SH-SY5Y (cell line): Measurements from ENCODE around the gene PLCXD3.

Experiments
- GATA2 ChIP-seq: IDR thresholded peaks from 2 replicates; pipeline ENCODE4 v1.6.1; 2011; ENCODE audit warnings: mild to moderate bottlenecking, low read depth, low read length
- GATA3 ChIP-seq: IDR thresholded peaks from 2 replicates; pipeline ENCODE4 v1.6.1; 2011; ENCODE audit warnings: low read depth, mild to moderate bottlenecking, low read length, moderate library complexity

Gene PLCXD3

DNA sequence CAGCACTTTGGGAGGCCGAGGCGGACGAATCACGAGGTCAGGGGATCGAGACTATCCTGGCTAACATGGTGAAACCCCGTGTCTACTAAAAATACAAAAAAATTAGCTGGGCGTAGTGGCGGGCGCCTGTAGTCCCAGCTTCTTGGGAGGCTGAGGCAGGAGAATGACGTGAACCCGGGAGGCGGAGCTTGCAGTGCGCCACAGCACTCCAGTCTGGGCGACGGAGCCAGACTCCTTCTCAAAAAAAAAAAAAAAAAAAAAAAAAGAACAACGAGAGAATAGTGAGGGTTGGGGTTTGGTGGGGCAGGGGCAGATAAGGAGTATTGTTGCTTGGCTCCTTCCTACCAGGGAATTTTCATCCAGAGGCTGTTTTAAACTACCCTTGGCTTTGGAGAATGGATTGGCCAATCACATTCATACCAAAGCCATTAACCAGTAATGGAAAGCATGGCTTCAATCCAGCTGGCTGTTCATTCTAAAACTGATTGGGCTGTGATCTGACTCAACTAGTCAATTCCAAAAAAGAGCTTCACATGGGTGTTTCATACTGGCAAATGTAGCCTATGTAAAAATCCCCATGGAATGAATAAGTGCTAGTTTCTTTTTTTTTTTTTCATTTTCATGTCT is 64.4 kb downstream of the PLCXD3 start:
- no peak for TF ChIP-seq GATA2

DNA sequence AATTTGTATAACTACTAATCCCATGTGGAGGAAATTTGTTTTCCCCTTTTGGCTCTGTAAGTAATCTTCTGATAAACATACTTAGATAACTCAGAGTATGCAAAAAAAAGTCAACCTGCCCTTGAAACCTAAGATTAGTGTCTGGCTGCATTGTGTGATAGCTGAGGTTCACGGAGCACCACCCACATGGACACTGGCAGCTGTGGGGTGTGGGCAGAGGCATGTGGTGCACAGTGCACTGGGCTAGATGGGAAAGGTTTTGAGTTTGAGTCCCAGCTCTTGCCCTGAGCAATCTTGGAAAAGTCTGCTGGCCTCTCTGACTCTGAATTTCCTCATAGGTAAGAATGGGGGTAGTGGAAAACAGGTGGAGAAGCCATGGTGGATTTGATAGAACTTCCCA is 75.1 kb downstream of the PLCXD3 start:
- TF ChIP-seq GATA3 (no peak), GATA2 (no peak)

DNA sequence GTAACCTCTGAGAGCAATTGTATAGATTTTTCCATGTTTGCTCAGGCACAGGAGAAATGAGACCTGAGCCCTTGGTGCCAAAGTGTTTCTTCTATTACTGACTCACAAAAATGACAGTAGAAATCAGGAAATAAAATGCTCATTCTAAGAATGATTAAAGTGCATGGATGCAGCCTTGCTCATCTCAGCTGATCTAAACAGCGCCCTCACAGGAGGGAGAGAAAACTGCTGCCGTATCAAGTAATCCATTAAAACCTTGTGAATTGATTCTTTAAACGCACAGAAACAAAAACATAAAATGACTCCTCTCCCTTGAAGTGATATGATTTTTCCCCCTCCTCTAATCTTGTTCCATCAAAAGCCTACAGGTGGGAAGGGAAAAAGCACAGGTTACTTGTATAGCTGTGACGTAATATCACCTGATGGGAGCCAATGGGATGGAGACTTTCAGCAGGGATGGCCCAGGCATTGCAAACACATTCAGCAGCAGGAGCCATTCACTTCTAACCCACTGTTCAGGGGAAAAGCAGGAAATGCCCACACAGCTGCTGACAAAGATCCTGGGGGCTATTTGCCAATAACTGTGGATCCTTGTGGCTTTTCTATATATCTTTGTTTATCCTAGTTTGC is 76.7 kb downstream of the PLCXD3 start:
- TF ChIP-seq GATA2 (no peak), GATA3 (no peak)

DNA sequence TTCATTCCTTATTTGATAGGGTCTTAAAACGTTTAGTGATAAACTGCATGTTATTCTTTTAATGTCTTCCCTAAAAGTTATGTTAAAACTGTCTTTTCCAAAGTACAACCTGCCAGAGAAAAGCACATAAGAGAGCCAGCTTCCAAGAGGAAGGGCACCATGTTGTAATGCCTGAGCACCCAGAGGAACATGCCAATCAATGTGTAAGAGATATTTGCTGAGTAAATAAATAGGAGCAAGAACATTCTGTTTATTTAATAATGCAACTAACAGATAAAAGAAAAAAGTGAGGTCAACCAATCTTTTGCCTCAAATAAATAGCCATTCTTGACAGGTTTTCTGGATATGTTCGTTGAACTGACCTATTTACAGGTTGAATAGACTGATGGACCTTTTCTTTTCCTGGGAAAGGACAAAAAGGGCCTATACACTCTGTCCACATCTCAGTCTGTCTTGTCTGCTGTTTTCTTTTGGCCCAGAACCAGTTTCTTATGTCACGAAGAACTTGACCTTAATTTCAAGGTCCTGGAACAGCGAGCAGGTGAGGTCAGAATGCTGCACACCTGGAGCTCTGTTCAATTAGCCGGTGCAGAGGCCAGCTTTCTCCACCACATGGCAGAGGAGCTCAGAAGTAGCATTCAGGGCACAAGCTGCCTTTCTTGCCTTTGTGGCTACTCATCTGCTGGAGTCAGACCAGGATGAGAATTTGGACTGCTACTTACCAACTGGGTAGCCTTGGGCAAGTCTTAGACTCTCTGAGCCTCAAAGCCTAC is 77.7 kb downstream of the PLCXD3 start:
- TF ChIP-seq GATA2 (no peak), GATA3 (no peak)

DNA sequence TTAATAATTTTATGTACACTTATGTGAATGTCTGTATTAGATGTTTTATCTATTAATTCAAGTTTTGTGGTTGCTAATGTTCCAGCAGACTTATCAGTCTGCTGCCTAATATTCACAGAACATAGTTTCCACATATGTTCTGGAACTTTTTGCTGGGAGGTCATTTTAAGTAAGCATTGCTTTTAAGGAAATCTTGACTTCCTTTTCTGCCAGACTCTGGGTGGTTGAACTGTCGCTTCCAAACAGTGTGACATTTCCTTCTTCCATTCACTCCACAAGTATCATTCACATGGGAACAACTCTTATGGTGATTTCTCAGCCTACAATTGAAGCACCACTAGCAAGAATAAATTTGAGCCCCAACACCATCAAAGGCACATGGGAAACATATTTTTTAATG is 82.9 kb downstream of the PLCXD3 start:
- no peak for TF ChIP-seq GATA2
- no peak for TF ChIP-seq GATA3

DNA sequence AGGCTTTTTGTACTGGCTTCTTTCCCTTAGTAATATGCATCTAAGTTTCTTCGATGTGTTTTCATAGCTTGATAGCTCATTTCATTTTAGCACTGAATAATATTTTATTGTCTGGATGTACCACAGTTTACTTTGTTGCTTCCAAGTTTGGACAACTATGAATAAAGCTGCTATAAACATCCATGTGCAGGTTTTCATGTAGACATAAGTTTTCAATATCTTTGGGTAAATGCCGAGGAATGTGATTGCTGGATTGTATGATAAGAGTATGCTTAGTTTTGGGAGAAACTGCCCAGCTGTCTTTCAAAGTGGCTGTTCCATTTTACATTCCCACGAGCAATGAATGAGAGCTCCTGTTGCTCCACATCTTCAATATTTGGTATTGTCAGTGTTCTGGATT is 84.7 kb downstream of the PLCXD3 start:
- TF ChIP-seq GATA3 (no peak), GATA2 (no peak)

DNA sequence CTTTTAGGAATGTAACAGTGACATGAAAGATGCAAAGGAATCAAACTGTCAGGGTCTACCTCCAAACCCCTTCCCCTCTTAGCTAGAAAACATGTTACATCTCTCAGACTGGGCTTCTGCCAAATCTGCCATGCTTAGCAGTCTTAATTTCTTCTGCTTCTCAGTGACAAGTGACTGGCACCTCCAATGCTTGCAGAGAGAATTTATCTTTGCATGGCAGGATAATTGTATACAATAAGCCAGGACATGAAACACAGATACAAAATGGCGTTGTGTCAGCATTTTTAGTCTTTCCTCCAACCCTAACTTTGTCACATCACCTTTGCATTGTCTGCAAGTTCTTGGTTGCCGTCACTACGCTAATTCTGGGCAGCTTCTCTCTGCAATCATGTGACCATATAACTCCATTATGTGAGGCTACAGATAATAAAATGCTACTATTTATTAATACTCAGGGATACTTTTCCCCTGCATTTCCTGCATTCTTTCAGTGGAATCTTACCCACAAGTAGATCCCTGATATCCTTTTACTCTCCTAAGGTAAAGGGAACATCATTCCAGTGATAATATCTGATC is 89.8 kb downstream of the PLCXD3 start:
- no peak for TF ChIP-seq GATA2
- no peak for TF ChIP-seq GATA3

DNA sequence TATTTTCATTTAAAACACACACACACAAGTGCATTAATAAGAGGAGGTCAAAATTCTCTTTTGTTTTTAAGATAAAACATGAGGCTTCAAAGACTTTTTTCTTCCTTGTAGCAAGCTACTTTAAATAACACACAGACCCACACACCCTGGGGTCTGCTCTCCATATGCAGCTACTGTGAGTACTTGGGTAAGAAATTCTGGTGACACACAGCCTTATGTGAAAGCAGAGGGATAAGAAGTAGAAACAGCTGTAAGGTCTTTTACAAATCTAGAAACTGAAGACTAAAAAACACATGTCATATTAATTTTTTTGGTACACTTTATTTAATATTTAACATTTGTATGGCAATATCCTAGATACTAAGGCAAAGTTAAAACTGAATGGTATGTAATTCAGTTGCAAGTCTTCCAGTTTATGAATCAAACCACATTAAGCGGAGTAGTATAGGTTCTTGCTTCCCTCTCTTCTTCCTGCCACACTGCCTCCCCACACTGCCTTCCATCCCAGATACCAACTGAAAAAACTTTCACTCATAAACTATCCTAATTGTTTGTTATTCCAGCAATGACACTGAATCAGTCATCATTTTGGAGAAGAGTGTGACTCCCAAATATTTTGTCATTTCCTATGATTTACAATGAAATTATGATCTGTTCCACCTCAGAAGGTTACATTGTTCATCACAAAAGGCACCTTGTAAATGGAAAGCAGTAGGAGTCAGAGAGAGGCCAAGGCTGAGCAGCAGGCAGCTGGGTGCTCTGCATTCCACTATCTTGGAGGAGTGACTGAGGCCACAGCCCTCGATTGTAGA is 92.0 kb downstream of the PLCXD3 start:
- TF ChIP-seq GATA3 = no peak
- no peak for TF ChIP-seq GATA2

DNA sequence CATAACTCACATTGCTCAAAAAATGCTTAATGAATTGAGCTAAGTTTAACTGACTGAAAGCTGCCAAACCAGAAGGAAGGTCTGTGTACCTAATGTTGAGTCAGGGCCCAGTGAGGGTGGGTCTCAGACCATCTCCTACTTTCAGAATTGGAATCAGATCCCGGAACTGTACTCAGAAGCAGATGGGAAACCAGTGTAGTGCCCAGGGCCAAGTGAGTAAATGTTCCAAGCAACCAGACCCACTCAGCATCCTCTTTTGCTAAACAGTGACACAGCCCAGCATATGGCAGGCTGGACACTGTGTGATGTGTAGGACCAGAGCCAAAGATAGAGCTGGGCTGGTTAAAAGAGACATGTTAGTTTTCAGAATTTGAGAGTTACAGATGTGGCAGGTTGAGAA is 94.1 kb downstream of the PLCXD3 start:
- TF ChIP-seq GATA3 (no peak), GATA2 (no peak)

DNA sequence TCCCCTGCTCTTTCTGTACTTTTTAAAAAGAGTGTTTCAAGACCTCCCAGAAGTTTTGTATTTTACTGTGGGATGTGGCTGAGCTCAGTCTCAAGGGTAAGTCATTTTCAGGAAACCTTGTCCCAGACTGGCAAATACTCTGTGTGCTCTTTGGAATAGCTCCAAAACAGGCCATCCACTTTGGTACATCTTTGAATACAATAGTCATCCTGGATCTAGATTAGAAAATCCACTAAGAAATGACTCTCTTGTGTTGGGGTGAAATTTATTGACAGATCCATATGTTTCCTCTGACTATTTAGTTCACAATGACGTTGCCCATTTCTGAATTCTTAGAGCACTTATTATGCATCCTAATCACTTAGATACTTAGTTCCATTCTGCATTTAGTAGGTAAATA is 95.2 kb downstream of the PLCXD3 start:
- no peak for TF ChIP-seq GATA3
- no peak for TF ChIP-seq GATA2

DNA sequence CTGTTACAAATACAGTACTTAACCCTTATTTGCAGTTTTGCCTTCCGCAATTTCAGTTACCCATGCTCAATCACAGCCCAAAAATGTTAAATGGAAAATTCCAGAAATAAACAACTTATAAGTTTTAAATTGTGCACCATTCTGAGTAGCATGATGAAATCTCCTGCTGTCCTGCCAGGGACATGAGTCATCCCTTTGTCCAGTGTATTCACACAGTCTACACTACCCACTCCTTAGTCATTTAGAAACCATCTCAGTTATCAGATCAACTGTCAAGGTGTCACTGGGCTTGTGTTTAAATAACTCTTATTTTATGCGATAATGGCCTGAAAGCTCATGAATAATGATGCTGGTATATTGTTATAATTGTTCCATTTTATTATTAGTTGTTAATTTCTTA is 95.8 kb downstream of the PLCXD3 start:
- no peak for TF ChIP-seq GATA3
- TF ChIP-seq GATA2 = no peak

DNA sequence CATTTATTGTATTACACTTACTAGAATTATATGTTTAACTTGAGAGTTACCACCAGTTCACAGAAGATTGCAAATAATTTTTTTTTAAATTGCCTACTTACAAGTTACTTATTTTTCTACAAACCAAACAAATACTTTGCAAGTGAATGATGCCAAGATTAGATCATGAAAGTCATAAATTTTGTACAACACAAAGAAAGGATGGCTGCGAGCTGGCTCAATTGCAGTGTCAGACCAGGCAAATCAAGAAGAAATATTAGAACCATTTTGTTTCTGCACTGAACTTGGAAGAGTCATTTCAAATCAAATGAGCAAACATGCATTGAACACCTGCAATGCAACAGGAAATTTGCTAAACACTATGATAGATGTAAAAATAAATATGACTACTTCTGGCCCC is 97.3 kb downstream of the PLCXD3 start:
- no peak for TF ChIP-seq GATA3

DNA sequence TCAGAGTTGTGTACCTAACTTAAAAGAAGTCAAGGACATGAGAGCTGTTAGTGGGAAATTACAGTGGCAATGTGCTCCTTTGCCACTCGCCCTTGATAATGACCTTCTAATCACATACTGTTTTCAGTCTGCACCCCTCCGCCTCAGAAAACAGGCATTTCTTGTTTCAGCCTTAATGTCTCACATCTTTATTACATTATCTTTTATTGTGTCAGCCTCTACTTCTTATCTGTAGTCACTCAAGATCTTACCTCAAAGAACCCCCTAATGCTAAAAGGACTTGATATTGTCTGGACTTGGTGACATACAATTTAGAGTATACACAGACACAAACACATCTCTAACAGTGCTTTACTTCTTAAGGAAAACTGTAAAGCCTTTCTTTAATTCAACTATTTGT is 97.9 kb downstream of the PLCXD3 start:
- no peak for TF ChIP-seq GATA3
- no peak for TF ChIP-seq GATA2

DNA sequence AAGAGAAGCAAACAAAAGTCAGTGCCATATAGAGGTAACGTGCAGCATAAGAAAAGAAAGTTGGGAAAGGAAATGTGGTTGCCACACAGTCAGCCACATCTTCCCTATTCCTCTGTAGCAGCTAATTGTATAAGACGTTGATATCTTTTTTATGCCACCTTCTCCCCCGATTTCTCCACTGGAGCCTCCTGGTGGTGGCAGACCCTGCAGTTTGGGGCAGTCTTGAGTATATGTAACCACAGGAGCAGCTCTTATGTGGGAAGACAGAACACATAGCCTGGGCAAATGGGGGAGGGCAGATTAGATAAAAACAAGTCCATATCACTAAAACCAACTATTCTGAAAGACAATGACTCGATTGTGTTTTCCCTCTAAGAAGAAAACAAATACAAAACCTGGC is 99.7 kb downstream of the PLCXD3 start:
- no peak for TF ChIP-seq GATA3
- no peak for TF ChIP-seq GATA2

DNA sequence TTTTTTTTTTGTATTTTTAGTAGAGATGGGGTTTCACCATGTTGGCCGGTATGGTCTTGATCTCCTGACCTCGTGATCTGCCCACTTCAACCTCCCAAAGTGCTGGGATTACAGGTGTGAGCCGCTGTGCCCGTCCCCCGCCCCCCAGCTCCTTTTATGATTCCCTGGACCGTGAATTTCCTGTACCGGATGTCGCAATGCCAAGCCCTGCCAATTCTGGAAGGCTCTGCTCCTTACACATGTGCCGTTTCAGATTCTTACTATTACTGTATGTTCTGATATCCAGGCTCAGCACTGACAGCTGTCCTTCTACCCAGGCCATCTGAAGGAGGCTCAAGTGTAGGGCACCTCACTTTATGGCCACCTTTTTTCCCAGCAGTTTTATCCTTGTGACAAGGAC is 100.1 kb downstream of the PLCXD3 start:
- no peak for TF ChIP-seq GATA3
- TF ChIP-seq GATA2 = no peak
